Trophoblast cell (in vitro differentiated cells and primary cell): Measurements from ENCODE around the gene ADPRS.
A peak's percentile ranks its signal among the peaks of the same experiment; 100 is the strongest.

ENCODE experiments used
- DNase-seq, 2 donors: peaks; one replicate each; pipeline ENCODE4 v3.0.0-alpha.2; 2016
- H2AFZ ChIP-seq: 2 replicates; pipeline ENCODE4 v1.6.1; 2013; ENCODE audit warnings: low read length, moderate library complexity, mild to moderate bottlenecking; ENCODE audit not compliant: insufficient read depth, poor library complexity
- H2AK5ac ChIP-seq: 2 replicates; pipeline ENCODE4 v1.6.1; 2013; ENCODE audit warnings: mild to moderate bottlenecking, low read length
- H2BK120ac ChIP-seq: 2 replicates; pipeline ENCODE4 v1.6.1; 2013; ENCODE audit warnings: low read length, mild to moderate bottlenecking, moderate library complexity; ENCODE audit not compliant: insufficient read depth, poor library complexity
- H2BK12ac ChIP-seq: 2 replicates; pipeline ENCODE4 v1.6.1; 2013; ENCODE audit warnings: mild to moderate bottlenecking, low read length, moderate library complexity
- H2BK5ac ChIP-seq: 2 replicates; pipeline ENCODE4 v1.6.1; 2013; ENCODE audit warnings: low read length, low read depth, moderate library complexity, mild to moderate bottlenecking; ENCODE audit not compliant: poor library complexity
- H3K14ac ChIP-seq: 2 replicates; pipeline ENCODE4 v1.6.1; 2013; ENCODE audit warnings: mild to moderate bottlenecking, low read length
- H3K18ac ChIP-seq: 2 replicates; pipeline ENCODE4 v1.6.1; 2013; ENCODE audit warnings: mild to moderate bottlenecking, low read length
- H3K23ac ChIP-seq: 2 replicates; pipeline ENCODE4 v1.6.1; 2013; ENCODE audit warnings: low read length
- H3K27ac ChIP-seq: 2 replicates; pipeline ENCODE4 v1.5.1; 2013; ENCODE audit warnings: low read depth, mild to moderate bottlenecking, inconsistent platforms, low read length, moderate library complexity
- H3K27me3 ChIP-seq: 2 replicates; pipeline ENCODE4 v1.6.1; 2013; ENCODE audit warnings: inconsistent platforms, mild to moderate bottlenecking, low read length, moderate library complexity; ENCODE audit not compliant: insufficient read depth
- H3K36me3 ChIP-seq, 2 experiments: 1 replicate in 1 of 2; 2 replicates in 1 of 2; pipeline ENCODE4 v1.6.1; 2013; ENCODE audit warnings: low read length in 2 of 2, mild to moderate bottlenecking in 2 of 2, moderate library complexity in 1 of 2; ENCODE audit not compliant: insufficient read depth in 2 of 2, control insufficient read depth in 1 of 2
- H3K4ac ChIP-seq: 2 replicates; pipeline ENCODE4 v1.6.1; 2013; ENCODE audit warnings: low read depth, mild to moderate bottlenecking, low read length, moderate library complexity
- H3K4me1 ChIP-seq, 2 experiments: 1 replicate in 1 of 2; 2 replicates in 1 of 2; pipeline ENCODE4 v1.6.1; 2013; ENCODE audit warnings: low read length in 2 of 2, mild to moderate bottlenecking in 2 of 2, moderate library complexity in 1 of 2; ENCODE audit not compliant: insufficient read depth in 2 of 2, control insufficient read depth in 1 of 2
- H3K4me2 ChIP-seq: 2 replicates; pipeline ENCODE4 v1.6.1; 2013; ENCODE audit warnings: inconsistent platforms, mild to moderate bottlenecking, low read length, moderate library complexity
- H3K4me3 ChIP-seq: 2 replicates; pipeline ENCODE4 v1.5.1; 2013; ENCODE audit warnings: mild to moderate bottlenecking, low read depth, low read length, inconsistent platforms
- H3K79me1 ChIP-seq: one replicate; pipeline ENCODE4 v1.6.1; 2013; ENCODE audit warnings: low read length
- H3K79me2 ChIP-seq: 2 replicates; pipeline ENCODE4 v1.6.1; 2013; ENCODE audit warnings: low read length, mild to moderate bottlenecking; ENCODE audit not compliant: control insufficient read depth, insufficient read depth, poor library complexity
- H3K9ac ChIP-seq: 2 replicates; pipeline ENCODE4 v1.6.1; 2013; ENCODE audit warnings: mild to moderate bottlenecking, low read length
- H3K9me3 ChIP-seq: 2 replicates; pipeline ENCODE4 v1.6.1; 2013; ENCODE audit warnings: low read depth, mild to moderate bottlenecking, control low read depth, inconsistent platforms, low read length; ENCODE audit not compliant: insufficient read depth
- H4K12ac ChIP-seq: 2 replicates; pipeline ENCODE4 v1.6.1; 2013; ENCODE audit warnings: low read depth, mild to moderate bottlenecking, low read length, moderate library complexity
- H4K8ac ChIP-seq: 2 replicates; pipeline ENCODE4 v1.6.1; 2013; ENCODE audit warnings: low read depth, mild to moderate bottlenecking, low read length, moderate library complexity
- H4K91ac ChIP-seq: one replicate; pipeline ENCODE4 v1.6.1; 2013; ENCODE audit warnings: low read depth, mild to moderate bottlenecking, low read length, moderate library complexity
- WGBS: extraction: QIAGEN DNeasy Blood & Tissue Kit; methylation state at CpG from one replicate; pipeline ENCODE4 v1.1.7; 2013; ENCODE audit warnings: missing lambda C conversion rate; ENCODE audit not compliant: insufficient read length, insufficient coverage; ENCODE audit errors: extremely low coverage; 5-methylcytosine and 5-hydroxymethylcytosine counted together

Gene ADPRS

GRCh38 chr1:36126005-36126716 is 37.5 kb downstream of the ADPRS start:
- Histone ChIP-seq H3K79me1 (no peaks in the 10 kb centered on the region), H3K4me1 (peaks cover 0 to 4% of the 10 kb centered on the region in 2 experiments), H3K14ac (no peak overlapping the region), H3K4me2 (no peak overlapping the region), H3K4ac (no peak overlapping the region), H3K4me3 (peak overlapping the region; percentile 59), H2AK5ac (no peak overlapping the region), H4K12ac (no peak overlapping the region), H3K9ac (no peak overlapping the region), H4K91ac (no peak overlapping the region), H3K23ac (no peak overlapping the region), H3K9me3 (peaks cover 3% of the 10 kb centered on the region), H2BK5ac (no peak overlapping the region), H3K27me3 (peaks cover 32% of the 10 kb centered on the region), H4K8ac (no peak overlapping the region), H2AFZ (no peak overlapping the region), H3K27ac (no peak overlapping the region), H3K36me3 (no peaks in the 10 kb centered on the region), H3K18ac (no peak overlapping the region), H2BK12ac (no peak overlapping the region), H2BK120ac (no peak overlapping the region), H3K79me2 (no peaks in the 10 kb centered on the region)
- WGBS = no CpG with 5 or more reads among the region's 21 CpGs
- DNase-seq = no peak

GRCh38 chr1:36126797-36127500 is 38.3 kb downstream of the ADPRS start:
- Histone ChIP-seq H3K36me3 (no peaks in the 10 kb centered on the region), H3K9me3 (peaks cover 3% of the 10 kb centered on the region), H2AFZ (no peak overlapping the region), H3K4ac (no peak overlapping the region), H4K91ac (no peak overlapping the region), H3K27me3 (peaks cover 31% of the 10 kb centered on the region), H3K79me2 (no peaks in the 10 kb centered on the region), H3K14ac (no peak overlapping the region), H3K4me1 (peaks cover 0 to 4% of the 10 kb centered on the region in 2 experiments), H4K8ac (no peak overlapping the region), H3K23ac (no peak overlapping the region), H4K12ac (no peak overlapping the region), H2BK5ac (no peak overlapping the region), H2BK12ac (no peak overlapping the region), H3K4me3 (no peak overlapping the region), H3K27ac (no peak overlapping the region), H3K79me1 (no peaks in the 10 kb centered on the region), H3K18ac (no peak overlapping the region), H3K9ac (no peak overlapping the region), H2BK120ac (no peak overlapping the region), H3K4me2 (no peak overlapping the region), H2AK5ac (no peak overlapping the region)
- DNase-seq = no peak
- no CpG with 5 or more reads among the region's 7 CpGs for WGBS

GRCh38 chr1:36128126-36128904 is 39.6 kb downstream of the ADPRS start:
- Histone ChIP-seq H2AK5ac (no peak overlapping the region), H3K27ac (no peak overlapping the region), H3K9ac (no peak overlapping the region), H3K23ac (no peak overlapping the region), H3K4me3 (no peak overlapping the region), H2BK5ac (no peak overlapping the region), H3K4ac (no peak overlapping the region), H3K18ac (no peak overlapping the region), H3K4me2 (no peak overlapping the region), H3K9me3 (peaks cover 3% of the 10 kb centered on the region), H4K8ac (no peak overlapping the region), H3K36me3 (no peaks in the 10 kb centered on the region), H3K27me3 (peaks cover 28% of the 10 kb centered on the region), H2AFZ (no peak overlapping the region), H3K4me1 (peaks cover 0 to 4% of the 10 kb centered on the region in 2 experiments), H3K14ac (no peak overlapping the region), H2BK120ac (no peak overlapping the region), H3K79me2 (no peaks in the 10 kb centered on the region), H4K12ac (no peak overlapping the region), H4K91ac (no peak overlapping the region), H3K79me1 (no peaks in the 10 kb centered on the region), H2BK12ac (no peak overlapping the region)
- no CpG with 5 or more reads among the region's 11 CpGs for WGBS
- DNase-seq = no peak

GRCh38 chr1:36128905-36129206 is 40.2 kb downstream of the ADPRS start:
- Histone ChIP-seq H3K4me1 (peaks cover 0 to 7% of the 10 kb centered on the region in 2 experiments), H4K91ac (no peak overlapping the region), H3K14ac (no peak overlapping the region)

More at GRCh38 chr1:36128905-36129206, 40.2 kb downstream of the ADPRS start:
- Histone ChIP-seq H4K8ac (no peak overlapping the region), H3K4me3 (no peak overlapping the region), H2AK5ac (no peak overlapping the region), H3K4me2 (no peak overlapping the region), H3K36me3 (no peaks in the 10 kb centered on the region), H2AFZ (no peak overlapping the region), H3K79me2 (no peaks in the 10 kb centered on the region), H3K4ac (no peak overlapping the region), H3K9ac (no peak overlapping the region), H3K27ac (no peak overlapping the region), H4K12ac (no peak overlapping the region), H3K18ac (no peak overlapping the region), H2BK5ac (no peak overlapping the region), H3K23ac (no peak overlapping the region), H2BK12ac (no peak overlapping the region), H3K79me1 (no peaks in the 10 kb centered on the region), H3K27me3 (peaks cover 24% of the 10 kb centered on the region), H2BK120ac (no peak overlapping the region), H3K9me3 (peaks cover 3% of the 10 kb centered on the region)
- DNase-seq = no peak
- no CpG with 5 or more reads among the region's 3 CpGs for WGBS
